ENCODE results near the gene SIGLEC10.

The SIGLEC10 gene

GRCh38 chr19:51391073-51391611 is 26.3 kb downstream of the SIGLEC10 start:
- FAIRE-seq: no peak

- FAIRE-seq: no peak
Observed at GRCh38 chr19:51389143-51389542, 28.3 kb downstream of the SIGLEC10 start.

DNA sequence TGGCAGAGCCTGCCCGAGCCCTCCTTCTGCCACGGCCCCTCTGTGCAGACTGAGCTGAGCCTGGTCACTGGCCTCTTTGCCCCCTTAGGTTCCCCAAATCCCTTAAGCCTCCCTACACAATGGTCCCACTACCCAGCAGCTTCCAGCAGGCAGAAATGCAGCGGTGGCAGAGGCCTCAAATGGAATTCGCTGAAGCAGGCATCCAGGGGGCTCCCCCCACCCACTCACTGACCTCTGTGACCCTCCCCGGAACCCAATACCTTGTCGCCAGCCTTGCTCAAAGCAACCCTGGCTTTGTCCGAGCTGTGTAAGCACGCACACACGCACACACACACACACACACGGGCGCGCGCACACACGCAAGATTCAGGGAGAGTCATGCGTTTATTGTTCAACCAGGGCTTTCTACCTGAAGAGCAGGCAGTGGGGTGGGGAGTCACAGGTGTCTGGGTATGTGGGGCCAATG is 29.5 kb downstream of the SIGLEC10 start, which contains the start of gene LIM2:
LIM2 (minus strand) TSS at position 51 of the 466 bp plus-strand sequence. CDS start 531 bp downstream, outside the sequence.
- FAIRE-seq: no peak

DNA sequence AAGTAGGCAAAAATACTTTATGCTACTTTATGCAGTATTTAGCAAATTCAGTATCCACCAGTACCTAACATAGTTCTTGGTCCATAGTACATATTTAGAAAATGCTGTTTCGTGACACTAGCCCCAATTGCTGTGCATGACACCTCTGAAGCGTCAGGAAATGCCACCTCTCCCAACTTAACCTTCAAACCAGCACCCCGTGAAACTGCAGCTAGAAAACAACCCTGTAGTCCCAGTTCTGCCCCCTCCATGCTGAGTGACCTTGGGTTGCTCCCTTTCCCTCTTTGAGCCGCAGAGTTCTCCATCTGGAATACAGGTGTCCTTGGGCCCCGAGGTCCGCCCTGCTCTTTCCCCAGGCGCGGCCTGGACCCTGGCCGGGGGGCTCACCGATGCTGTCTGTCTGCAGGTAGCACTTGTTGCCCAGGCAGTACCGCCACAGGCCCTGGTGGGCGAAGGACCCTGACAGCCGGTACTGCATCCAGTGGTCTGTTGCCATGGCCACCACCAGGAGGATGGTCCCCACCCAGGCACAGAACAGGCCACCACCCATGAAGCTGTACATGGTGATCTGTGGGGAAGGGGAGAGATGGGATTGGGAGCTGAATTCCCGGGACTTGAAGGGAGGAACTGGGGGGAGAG is 30.4 kb downstream of the SIGLEC10 start:
- FAIRE-seq: no peak

GRCh38 chr19:51382004-51382403 is 35.4 kb downstream of the SIGLEC10 start:
- no peak for FAIRE-seq

- no peak for FAIRE-seq
Observed at GRCh38 chr19:51380379-51380778, 37.1 kb downstream of the SIGLEC10 start.

GRCh38 chr19:51377422-51377821 is 40.0 kb downstream of the SIGLEC10 start:
- FAIRE-seq: no peak

- FAIRE-seq: no peak
Observed at GRCh38 chr19:51375504-51376221, 41.8 kb downstream of the SIGLEC10 start.

GRCh38 chr19:51372649-51373504 is 44.6 kb downstream of the SIGLEC10 start, which contains the start of gene NKG7:
Gene NKG7, minus strand, starts transcription at chr19:51372654. Its CDS starts 119 bp downstream, at chr19:51372535.
- FAIRE-seq: no peak

DNA sequence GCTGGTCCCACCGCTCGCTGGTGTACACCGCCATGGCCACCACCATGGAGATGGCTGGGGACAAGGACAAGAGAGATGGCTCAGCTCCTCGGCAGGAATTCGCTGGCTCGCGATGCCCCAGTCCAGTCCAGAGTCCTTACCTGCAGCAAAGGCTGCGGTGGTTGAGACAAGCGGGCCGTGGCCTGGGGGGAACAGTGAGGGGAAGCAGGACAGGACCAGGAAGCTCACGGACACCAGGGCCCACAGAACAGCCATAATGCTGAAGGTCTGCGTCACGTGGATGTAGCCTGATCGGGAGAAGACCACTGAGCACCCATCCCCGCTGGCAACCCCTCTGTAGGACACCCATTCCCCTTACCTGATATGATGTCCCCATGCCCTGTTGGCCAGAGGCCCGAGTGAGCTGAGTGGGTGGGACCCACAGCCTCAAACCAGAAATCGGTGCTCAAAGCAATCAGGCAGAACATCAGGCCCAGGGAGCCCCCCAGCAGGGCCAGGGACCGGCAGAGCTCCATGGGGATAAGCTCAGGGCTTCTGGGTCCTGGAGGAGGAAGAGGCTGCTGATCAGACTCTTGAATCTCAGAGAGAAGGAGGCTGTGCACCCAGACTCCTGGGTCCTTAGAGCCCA is 45.3 kb downstream of the SIGLEC10 start:
- no peak for FAIRE-seq

GRCh38 chr19:51371186-51371690 is 46.2 kb downstream of the SIGLEC10 start:
- no peak for FAIRE-seq

- FAIRE-seq: no peak
Observed at GRCh38 chr19:51370230-51370629, 47.2 kb downstream of the SIGLEC10 start.

GRCh38 chr19:51368366-51369282 is 48.8 kb downstream of the SIGLEC10 start, which contains the start of gene CLDND2:
Gene CLDND2, minus strand, starts transcription at chr19:51369003. Its CDS starts 426 bp downstream, at chr19:51368577.
- FAIRE-seq: no peak

GRCh38 chr19:51367565-51368365 is 49.7 kb downstream of the SIGLEC10 start:
- peak; percentile 99 for FAIRE-seq

- no peak for FAIRE-seq
Observed at GRCh38 chr19:51367255-51367564, 50.2 kb downstream of the SIGLEC10 start.

DNA sequence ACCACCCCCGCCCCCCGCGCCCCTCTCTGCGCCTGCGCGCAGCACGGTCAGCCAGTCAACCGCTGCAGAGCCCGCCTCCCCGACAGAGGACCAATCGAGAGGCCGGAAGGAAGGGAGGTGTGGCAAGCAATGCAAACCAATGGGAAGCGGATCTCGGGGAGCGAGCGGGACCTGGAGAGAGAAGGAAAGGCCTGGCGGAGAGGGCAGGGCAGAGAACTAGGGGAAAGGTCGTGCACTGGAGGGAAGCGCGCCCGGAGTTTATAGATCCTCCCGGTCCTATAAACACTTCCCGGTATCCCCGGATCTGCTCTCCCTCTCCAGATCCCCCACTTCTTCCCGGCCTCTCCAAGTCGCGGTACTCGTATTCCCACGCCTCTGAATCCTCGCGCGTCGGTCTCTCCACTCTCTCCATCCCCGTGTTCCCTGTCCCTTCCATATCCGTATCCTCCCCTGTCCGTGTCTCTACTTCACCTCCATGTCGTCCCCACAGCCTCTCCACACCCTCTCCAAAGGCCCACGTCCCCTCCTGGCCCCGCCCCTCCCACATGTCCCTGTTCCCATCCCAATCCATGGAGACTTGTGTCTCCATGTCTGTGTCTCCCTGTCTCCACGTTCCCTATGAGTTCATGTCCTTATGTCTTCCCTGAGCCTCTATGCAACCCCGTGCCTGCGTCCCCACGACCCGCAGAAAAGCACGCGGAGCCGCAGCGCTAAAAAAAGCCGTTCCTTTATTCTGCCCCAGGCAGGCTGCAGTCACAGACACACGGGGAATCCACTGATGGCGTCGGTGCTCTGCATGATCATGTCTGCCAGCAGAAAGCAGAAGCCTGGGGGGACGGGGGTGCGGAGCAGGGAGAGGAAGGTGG is 50.8 kb downstream of the SIGLEC10 start:
- peak; percentile 82 for FAIRE-seq

DNA sequence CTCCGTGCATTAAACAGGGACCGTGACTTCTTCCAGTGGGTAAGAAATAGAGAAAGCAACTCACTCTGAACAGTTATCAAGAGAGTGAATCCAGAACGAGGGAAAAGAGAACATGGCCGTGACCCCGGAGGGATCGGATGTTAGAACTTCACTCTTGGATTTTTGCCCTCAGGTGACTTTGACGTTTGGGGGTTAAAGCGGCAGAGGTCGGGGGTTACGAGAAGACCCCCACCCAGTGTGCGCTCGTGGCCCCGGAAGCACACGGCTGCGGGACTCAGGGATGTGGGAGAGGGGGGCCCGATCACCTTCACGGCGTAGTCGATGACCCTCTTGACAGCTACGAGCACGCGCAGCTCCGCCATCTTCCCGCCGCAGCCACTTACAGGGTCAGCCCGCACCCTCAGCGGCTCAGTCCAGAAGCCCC is 51.5 kb downstream of the SIGLEC10 start, which contains the start of gene ETFB:
ETFB (minus strand) TSS at position 424 of the 424 bp plus-strand sequence; CDS start at position 362, 62 bp downstream.
- FAIRE-seq: no peak

DNA sequence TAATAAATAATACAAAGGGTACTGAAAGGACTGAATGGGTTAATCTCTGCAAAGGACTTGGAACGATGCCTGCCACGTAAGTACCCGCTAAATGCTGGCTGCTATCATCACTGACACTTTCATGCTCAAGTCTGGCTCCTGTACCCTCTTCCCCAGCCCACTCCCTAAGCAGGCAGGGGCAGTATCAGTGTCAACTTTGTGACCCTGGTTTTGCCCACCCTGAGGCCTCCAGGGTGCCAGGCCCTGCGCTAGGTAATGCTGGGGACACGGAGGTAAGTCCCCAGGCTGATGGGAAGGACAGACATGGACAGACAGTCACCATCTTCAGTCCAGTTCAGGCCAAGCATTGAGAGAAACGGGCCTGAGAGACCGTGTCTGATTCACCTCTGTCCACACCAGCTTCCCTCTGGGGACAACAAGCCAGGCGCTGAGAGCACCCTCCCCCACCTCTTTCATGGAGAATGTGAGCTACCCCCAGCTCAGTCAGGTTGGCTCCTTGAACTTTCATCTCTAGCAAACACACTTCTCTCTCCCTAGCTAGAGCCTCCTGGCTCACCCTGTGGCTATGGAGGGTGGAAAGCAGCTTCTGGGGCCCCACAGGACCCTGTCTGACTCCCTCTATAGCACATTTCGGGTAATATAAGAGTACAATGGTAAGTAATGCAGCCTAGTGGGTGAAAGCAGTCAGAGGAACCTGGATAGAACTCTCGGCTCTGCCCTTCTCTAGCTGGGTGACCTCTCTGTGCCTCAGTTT is 52.1 kb downstream of the SIGLEC10 start:
- FAIRE-seq: no peak

Measured in A204.1 (cell line).